Right cardiac atrium (tissue), 5 donors: ENCODE results near the gene EFCAB6. TPM values are rescaled to one million over a fixed set of nuclear protein-coding genes. Genes with fewer than 3 reads are reported as not detected.
A peak's percentile ranks its signal among the peaks of the same experiment; 100 is the strongest.

Experiments
- ATAC-seq, 2 donors: fragments of 200-7000 bp; cut with Tn5 transposase; one replicate each; pipeline versions ENCODE4 v1.8.0 to v1.9.1; 2020; ENCODE audit warnings: moderate library complexity in 2 of 2, mild to moderate bottlenecking in 1 of 2
- DNase-seq, 3 donors: peaks; one replicate each; pipeline ENCODE4 v3.0.0-alpha.2; 2020
- H3K27ac ChIP-seq: one replicate; pipeline ENCODE4 v1.5.1; 2013; ENCODE audit warnings: mild to moderate bottlenecking, low read length, control low read depth, moderate library complexity
- H3K27me3 ChIP-seq: one replicate; pipeline ENCODE4 v1.6.1; 2013; ENCODE audit not compliant: control insufficient read depth, insufficient read depth
- H3K4me1 ChIP-seq: one replicate; pipeline ENCODE4 v1.6.1; 2013; ENCODE audit warnings: low read length; ENCODE audit not compliant: control insufficient read depth, insufficient read depth
- H3K4me3 ChIP-seq: one replicate; pipeline ENCODE4 v1.5.1; 2013; ENCODE audit warnings: low read length, control low read depth
- H3K9me3 ChIP-seq: one replicate; pipeline ENCODE4 v1.6.1; 2013; ENCODE audit warnings: low read length; ENCODE audit not compliant: control insufficient read depth
- WGBS: extraction: QIAGEN DNeasy Blood & Tissue Kit; methylation state at CpG from one replicate; pipeline ENCODE4 v1.1.7; 2013; 5-methylcytosine and 5-hydroxymethylcytosine counted together
- intact Hi-C, 4 donors: fragments of 100-400 bp; cut with DNase I; formaldehyde crosslinking; loops; one replicate each; pipeline versions ENCODE4 v1.11.0 to v1.14.0; 2022 to 2023
- polyA plus RNA-seq: library from polyadenylated mRNA; stranded (reverse); fragments of 200-250 nt; gene quantifications from one replicate; pipeline ENCODE4 v1.2.3, GENCODE V29; 2013
- total RNA-seq, 4 donors: library from RNA; stranded (reverse); fragmentation: NEBNext Ultra II Directional; extraction: Animal tissue kit (Norgen Biotek cat#: 25700); gene quantifications; one replicate each; pipeline ENCODE4 v1.2.1, GENCODE V29; 2021
- donor health status: healthy with polysubstance abuse.
- donor health status: DM: no; HTN: yes; CAD: no.
- donor health status: DM: no; HTN: no; CAD: no.
- donor health status: DM: no; HTN: yes; CAD: no; lungs with severe emphysema.
- donor health status: DM: yes; HTN: yes; CAD: no.

EFCAB6 gene
- total and polyA plus RNA-seq, 5 donors, result 0.70 to 3.4 (median 1.8) TPM

DNA sequence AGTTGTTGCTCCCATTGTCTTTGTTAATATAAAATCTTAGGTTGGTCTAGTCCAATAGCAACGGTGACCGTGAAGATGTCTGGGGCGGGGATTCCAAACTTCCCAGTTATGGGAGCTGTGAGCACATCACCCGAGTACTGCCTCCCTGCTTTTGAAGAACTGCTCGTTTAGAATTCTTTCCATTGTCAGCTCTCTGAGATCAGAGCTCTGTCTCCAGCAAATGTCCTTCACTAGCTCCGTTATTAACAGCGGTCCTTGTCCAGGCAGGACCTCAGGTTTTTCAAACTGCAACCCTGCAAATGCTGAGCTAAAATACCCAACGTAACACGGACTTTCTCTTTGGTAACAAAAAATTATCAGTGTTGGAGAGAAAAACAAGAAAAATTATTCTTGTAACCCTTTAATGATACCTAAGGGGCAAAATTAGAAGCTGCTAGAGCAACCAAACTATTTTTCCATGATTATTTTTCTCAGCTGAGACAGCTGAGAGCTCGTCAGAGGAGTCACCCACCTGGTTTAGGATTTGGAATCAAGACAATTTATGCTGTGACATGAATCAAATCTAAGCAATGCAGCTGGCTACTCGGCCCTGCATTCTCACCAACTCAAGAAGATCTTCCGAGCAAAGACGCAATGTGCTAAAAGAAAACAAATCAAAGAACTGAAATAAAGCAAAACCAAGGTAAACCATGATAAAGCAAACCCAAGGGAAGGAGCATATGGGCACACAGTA lies 15.1 kb upstream of the EFCAB6 start:
- Histone ChIP-seq H3K4me1 (peaks cover 2% of the 10 kb centered on the region), H3K27me3 (no peaks in the 10 kb centered on the region), H3K4me3 (no peak overlapping the region), H3K9me3 (no peaks in the 10 kb centered on the region), H3K27ac (no peak overlapping the region)
- DNase-seq, result no peak
- ATAC-seq, result no peak
- 58% methylated on average over 13 of the region's 13 CpGs for WGBS
- intact Hi-C loops, result loop anchor here in 1 of 4 donors (10.0 kb wide), 1 partner anchor 442 kb away; no protein-coding TSS in a partner anchor

DNA sequence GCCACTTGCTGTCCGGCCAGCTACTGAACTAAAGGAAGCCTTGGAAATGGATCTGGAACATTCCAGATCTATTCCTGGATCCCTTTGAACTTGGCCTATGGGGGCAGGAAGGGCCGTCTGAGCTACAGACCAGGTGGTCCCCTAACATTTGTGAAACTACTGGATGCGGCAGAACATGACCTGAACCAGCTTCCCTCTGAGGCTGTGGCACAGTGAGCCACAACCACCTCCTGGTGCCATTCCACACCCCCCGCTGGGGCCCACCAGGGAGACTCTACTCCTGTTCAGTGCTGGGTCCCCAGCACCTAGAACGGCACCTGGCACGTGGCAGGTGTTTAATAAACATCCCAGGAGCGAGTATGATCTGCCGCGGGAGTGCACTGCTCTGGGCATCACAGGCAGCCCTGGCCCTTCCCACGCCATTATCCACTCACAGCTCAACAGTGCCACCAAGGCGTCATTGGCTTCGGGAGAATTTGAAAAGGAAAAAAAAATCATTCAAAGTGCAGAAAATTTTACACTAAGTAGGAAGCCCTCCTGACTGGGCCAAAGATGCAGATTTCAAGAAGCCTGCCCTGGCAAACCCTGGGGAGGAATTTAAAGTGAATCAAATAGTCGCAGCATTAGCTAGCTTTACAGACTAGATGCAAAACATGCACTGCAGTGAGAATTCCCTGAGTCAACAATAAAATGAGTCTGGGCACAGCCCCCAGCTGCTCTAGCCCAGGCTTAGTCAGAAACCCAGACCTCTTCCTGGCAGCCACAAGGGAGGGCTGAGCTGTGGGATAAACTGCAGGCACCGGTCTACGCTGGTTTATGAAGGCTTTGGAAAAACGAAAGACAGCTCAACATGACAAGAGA lies 14.3 kb upstream of the EFCAB6 start:
- WGBS, result 47% methylated on average over 16 of the region's 16 CpGs
- DNase-seq, result peak in 2 of 3 donors; percentile 62 to 68
- H3K27me3 ChIP-seq, result no peaks in the 10 kb centered on the region
- ATAC-seq, result no peak
- no peak overlapping the region for H3K4me3 ChIP-seq
- intact Hi-C loops, result loop anchor here in 1 of 4 donors (10.0 kb wide), 1 partner anchor 442 kb away; no protein-coding TSS in a partner anchor
- peaks cover 2% of the 10 kb centered on the region for H3K4me1 ChIP-seq
- H3K9me3 ChIP-seq, result no peaks in the 10 kb centered on the region
- no peak overlapping the region for H3K27ac ChIP-seq

DNA sequence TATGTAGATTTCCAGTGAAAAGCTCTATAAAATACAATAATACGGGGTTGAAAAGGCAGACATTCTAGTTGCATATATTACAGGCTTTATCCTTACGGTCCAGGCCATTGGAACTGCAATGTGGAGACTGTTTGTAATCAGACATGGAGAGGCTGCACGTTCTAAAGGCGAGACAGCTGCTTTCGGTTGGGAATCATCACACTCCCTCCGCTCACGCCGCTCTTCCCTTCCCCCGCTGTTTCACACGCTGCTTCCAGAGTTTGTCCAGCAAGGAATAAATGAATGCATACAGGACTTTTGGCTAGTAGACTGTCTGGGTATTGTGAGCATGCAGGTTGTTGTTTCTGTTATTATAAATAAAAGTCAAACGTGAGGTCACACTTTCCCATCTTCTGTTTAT lies 13.5 kb upstream of the EFCAB6 start:
- intact Hi-C loops, result loop anchor here in 1 of 4 donors (10.0 kb wide), 1 partner anchor 441 kb away; no protein-coding TSS in a partner anchor
- ATAC-seq (no peak), DNase-seq (no peak)
- WGBS, result 79% methylated on average over 11 of the region's 11 CpGs
- no peaks in the 10 kb centered on the region for H3K9me3 ChIP-seq
- H3K4me3 ChIP-seq, result no peak overlapping the region
- no peaks in the 10 kb centered on the region for H3K27me3 ChIP-seq
- H3K4me1 ChIP-seq, result peaks cover 2% of the 10 kb centered on the region
- no peak overlapping the region for H3K27ac ChIP-seq

DNA sequence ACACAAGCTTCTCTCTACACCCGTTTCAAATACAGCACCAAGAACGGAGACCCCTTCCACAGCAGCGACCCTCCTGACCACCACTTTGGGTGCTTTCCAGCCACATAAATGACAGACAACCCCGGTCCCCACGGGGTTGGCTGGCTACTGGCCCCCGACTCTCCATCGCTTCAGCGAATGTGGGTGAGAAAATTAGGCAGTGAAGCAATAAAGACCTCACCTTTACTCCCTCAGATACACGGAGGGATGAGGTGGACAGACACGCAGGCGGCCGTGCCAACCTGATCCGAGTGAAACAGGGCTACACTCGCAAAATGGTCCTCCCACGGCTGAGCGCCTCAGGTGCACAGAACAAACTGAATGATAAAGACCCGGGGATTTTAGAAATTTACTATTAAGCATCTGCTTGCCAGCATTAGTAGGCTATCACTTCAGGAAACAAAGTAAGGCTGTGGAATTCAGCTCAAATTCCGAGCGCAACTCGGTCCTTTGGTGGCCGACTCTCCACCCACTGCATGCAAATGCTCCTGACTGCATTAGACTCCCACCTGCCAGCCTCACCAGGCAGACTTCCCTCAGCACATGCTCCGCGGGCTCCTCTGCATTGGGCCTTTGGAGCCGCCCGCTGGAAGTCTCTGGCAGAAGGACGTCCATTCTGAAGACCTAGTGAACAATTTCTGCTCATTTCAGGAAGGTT lies 12.8 kb upstream of the EFCAB6 start:
- Histone ChIP-seq H3K9me3 (no peaks in the 10 kb centered on the region), H3K27ac (no peak overlapping the region), H3K4me1 (peaks cover 2% of the 10 kb centered on the region), H3K4me3 (no peak overlapping the region), H3K27me3 (no peaks in the 10 kb centered on the region)
- intact Hi-C loops, result loop anchor here in 1 of 4 donors (10.0 kb wide), 1 partner anchor 440 kb away; no protein-coding TSS in a partner anchor
- WGBS, result 81% methylated on average over 26 of the region's 26 CpGs
- DNase-seq (no peak), ATAC-seq (no peak)

DNA sequence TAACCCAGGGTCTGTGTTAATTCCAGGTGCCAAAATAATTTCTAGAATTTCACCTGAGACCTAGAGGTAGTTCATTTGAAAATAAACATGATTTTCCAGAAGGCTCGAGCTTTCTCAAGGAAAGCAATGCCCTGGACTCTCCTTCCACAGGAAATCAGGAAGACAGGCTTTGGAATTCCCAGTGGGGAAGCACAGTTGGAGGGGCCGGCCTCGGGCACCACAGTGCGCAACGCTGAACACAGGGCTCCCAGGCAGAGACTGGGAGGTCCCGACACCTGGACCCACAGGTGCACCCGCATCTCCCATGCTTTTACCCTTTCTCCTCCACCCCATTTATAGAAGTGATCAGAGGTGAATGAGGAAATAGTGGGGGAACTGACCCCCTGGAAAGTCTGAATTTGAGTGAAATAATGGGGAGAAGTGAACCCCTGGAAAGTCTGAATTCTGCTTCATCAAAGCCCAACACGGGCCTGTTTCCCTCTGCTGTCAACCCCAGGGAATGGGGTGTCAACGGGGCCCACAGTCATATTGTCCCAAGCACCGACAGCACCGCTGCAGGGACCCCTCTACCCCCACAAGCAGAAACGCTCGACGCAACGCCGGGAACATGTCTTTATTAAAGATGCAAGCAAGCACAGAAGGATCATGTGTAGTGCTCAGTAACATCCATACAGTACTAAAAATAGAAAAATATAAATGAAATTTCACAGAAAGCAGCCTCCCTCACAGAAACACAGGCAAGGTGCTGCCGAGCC lies 12.0 kb upstream of the EFCAB6 start:
- DNase-seq, result no peak
- no peak for ATAC-seq
- Histone ChIP-seq H3K27me3 (no peaks in the 10 kb centered on the region), H3K4me1 (no peaks in the 10 kb centered on the region), H3K4me3 (no peak overlapping the region), H3K27ac (no peak overlapping the region), H3K9me3 (no peaks in the 10 kb centered on the region)
- WGBS, result 81% methylated on average over 17 of the region's 17 CpGs
- intact Hi-C loops, result loop anchor here in 1 of 4 donors (10.0 kb wide), 1 partner anchor 439 kb away; no protein-coding TSS in a partner anchor

DNA sequence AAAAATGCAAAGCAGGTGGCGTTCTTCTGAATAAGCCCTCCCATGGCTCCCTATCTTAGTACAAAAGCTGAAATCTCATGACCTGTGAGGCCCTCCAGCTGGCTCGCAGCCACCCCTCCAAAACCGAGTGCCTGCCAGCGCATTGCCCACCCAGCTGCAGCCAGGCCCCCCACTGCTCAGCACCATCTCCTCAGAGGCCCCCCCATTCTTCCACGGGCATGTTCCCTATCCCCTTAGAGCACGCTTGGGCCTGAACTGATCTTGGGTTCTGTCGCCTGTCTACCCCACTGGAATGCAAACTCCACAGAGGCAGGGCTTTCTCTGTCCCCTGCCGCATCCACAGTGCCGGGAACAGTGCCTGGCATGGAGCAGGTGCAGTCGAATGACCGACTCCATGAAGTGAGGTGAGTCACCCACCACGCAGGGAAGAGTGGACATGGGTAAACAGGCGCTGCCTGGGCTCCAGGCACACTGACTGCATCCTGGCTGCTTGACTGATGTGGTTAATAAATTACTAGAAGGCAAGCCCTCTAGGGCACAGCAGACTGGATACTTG lies 11.3 kb upstream of the EFCAB6 start:
- no peaks in the 10 kb centered on the region for H3K27me3 ChIP-seq
- 77% methylated on average over 13 of the region's 13 CpGs for WGBS

DNA sequence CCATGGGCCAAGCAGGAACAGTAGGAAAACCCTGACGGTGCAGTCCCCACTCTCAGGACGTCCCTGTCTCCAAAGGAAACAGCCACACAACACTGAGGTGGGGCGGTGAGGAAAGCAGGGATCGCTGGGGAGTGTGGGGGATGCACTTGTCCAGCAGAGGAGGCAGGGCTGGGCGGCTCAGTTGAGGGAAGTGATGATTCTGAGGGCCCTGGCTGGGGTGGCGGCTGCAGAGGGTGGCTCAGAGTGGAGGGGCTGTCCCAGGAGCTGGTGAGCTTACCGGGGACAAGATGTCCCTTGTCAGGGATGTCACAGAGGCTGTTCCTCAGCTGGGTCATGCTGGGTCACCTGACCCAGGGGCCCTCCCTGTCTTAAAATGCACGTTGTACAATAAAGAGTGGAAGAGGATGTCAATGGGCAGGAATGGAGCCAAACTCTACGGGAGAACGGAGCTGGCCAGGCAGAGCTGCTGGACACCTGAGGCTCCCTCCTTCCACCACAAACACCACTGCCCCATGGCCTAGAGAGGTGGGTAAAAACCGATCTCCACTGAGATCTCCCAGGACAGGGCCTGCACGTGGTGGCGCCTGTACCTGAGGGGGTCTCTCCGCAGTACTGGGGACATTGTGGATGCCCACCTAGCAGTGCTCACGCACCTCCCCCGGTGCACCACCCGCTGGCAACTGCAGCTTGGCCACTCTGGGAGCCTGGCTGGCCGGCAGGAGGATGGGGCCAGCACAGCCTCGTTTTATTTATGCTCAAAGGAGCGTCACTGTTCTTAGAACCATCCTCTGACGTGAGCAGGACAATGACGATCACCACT lies 9.7 kb upstream of the EFCAB6 start:
- no peak overlapping the region for H3K4me3 ChIP-seq
- no peaks in the 10 kb centered on the region for H3K4me1 ChIP-seq
- no peak overlapping the region for H3K27ac ChIP-seq
- H3K27me3 ChIP-seq, result no peaks in the 10 kb centered on the region
- no peaks in the 10 kb centered on the region for H3K9me3 ChIP-seq
- WGBS, result 65% methylated on average over 22 of the region's 22 CpGs
- no peak for ATAC-seq
- no peak for DNase-seq
- intact Hi-C loops, result loop anchor here in 1 of 4 donors (10.0 kb wide), 1 partner anchor 437 kb away; no protein-coding TSS in a partner anchor

More for the DNA sequence above, 11.3 kb upstream of the EFCAB6 start:
- no peak for ATAC-seq
- DNase-seq, result no peak
- intact Hi-C loops, result loop anchor here in 1 of 4 donors (10.0 kb wide), 1 partner anchor 439 kb away; no protein-coding TSS in a partner anchor
- Histone ChIP-seq H3K27ac (no peak overlapping the region), H3K4me1 (no peaks in the 10 kb centered on the region), H3K9me3 (no peaks in the 10 kb centered on the region), H3K4me3 (no peak overlapping the region)

DNA sequence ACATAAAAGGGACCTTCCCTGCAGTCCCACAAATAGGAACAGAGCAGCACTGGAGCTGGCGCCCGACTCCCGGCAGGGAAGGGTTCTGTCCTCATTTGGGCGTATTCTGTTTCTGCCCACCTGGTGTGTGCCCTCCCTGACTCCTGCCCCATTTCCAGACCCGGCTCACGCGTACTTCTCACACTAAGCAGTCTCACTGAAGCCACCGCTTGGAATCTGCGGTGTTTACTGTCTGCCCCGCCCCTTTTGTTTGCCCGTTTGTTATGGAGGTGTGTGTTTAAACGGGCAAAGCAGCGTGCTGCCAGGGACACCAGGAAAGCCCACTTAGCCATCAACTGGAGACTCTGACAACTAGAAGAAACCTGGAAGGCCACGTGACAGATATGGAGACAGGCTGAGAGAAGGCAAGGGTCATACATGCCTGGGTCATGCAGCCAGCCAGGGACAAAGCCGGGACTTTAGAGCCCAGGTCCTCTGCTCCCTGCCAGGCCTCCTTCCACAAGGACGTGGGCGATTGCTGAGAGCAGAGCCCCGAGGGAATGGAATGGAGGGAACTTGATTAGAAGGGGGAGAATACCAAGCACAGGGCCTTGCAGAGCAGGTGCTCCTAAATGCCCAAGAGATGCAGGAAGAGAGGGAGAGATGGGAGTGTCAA lies 8.7 kb upstream of the EFCAB6 start:
- H3K4me3 ChIP-seq, result no peak overlapping the region
- no peaks in the 10 kb centered on the region for H3K9me3 ChIP-seq
- no peaks in the 10 kb centered on the region for H3K4me1 ChIP-seq
- H3K27ac ChIP-seq, result no peak overlapping the region
- ATAC-seq, result no peak
- 67% methylated on average over 18 of the region's 18 CpGs for WGBS
- DNase-seq, result peak in 1 of 3 donors; percentile 39
- H3K27me3 ChIP-seq, result no peaks in the 10 kb centered on the region
- intact Hi-C loops, result loop anchor here in 1 of 4 donors (10.0 kb wide), 1 partner anchor 436 kb away; no protein-coding TSS in a partner anchor
